Uterus (tissue), 2 donors: Measurements from ENCODE around the gene LRP1B.

Source experiments
- CTCF ChIP-seq, 4 experiments: fragments of 200-600 bp in 2 of 4; fragments of 450-650 bp in 2 of 4; sonication (generic) in 2 of 4; IDR thresholded peaks; one replicate each; pipeline ENCODE4 v1.5.1; 2016 to 2019; ENCODE audit warnings: antibody characterized with exemption in 4 of 4, mild to moderate bottlenecking in 2 of 4, moderate library complexity in 1 of 4
- POLR2A ChIP-seq, 2 donors: fragments of 450-650 bp; IDR thresholded peaks; one replicate each; pipeline ENCODE4 v1.6.1; 2016; ENCODE audit warnings: antibody characterized with exemption in 2 of 2, mild to moderate bottlenecking in 1 of 2, moderate library complexity in 1 of 2

GRCh38 chr2:141709756-141710155, 421.1 kb downstream of the LRP1B start:
- TF ChIP-seq CTCF (IDR thresholded peaks at IDR 0.05) (no peak), POLR2A (IDR thresholded peaks at IDR 0.05) (no peak)
